Astrocyte (in vitro differentiated cells and primary cell): ENCODE data around the gene DNAJC4.

ENCODE experiments used
- EZH2 ChIP-seq: IDR thresholded peaks from 2 replicates; pipeline ENCODE4 v1.6.1; 2012; ENCODE audit warnings: mild to moderate bottlenecking, low read length, inconsistent platforms; ENCODE audit not compliant: insufficient read depth
- TF ChIP-seq, protein P1 (sequence below): IDR thresholded peaks from 2 replicates; pipeline ENCODE4 v1.5.1; 2011; ENCODE audit warnings: low read depth, mild to moderate bottlenecking, inconsistent platforms, low read length, moderate library complexity; ENCODE audit not compliant: insufficient read depth

GRCh38 chr11:64276653-64277431 lies 46.5 kb downstream of the DNAJC4 start:
- no peak for TF ChIP-seq EZH2
- TF ChIP-seq, protein P1, sequence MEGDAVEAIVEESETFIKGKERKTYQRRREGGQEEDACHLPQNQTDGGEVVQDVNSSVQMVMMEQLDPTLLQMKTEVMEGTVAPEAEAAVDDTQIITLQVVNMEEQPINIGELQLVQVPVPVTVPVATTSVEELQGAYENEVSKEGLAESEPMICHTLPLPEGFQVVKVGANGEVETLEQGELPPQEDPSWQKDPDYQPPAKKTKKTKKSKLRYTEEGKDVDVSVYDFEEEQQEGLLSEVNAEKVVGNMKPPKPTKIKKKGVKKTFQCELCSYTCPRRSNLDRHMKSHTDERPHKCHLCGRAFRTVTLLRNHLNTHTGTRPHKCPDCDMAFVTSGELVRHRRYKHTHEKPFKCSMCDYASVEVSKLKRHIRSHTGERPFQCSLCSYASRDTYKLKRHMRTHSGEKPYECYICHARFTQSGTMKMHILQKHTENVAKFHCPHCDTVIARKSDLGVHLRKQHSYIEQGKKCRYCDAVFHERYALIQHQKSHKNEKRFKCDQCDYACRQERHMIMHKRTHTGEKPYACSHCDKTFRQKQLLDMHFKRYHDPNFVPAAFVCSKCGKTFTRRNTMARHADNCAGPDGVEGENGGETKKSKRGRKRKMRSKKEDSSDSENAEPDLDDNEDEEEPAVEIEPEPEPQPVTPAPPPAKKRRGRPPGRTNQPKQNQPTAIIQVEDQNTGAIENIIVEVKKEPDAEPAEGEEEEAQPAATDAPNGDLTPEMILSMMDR = no peak
